Epithelial cell of proximal tubule (primary cell): ENCODE measurements around the gene C3orf20. TPM values are rescaled to one million over a fixed set of nuclear protein-coding genes. Genes with fewer than 3 reads are reported as not detected.

Source experiments
- DNase-seq: peaks from one replicate; pipeline ENCODE4 v3.0.0-alpha.2; 2011; ENCODE audit warnings: low read depth
- H3K4me3 ChIP-seq: 2 replicates; pipeline ENCODE4 v1.5.1; 2011; ENCODE audit warnings: low read depth, mild to moderate bottlenecking, low read length
- CTCF ChIP-seq: conservative IDR thresholded peaks from 2 replicates; pipeline ENCODE4 v1.5.1; 2012; ENCODE audit warnings: low read depth, mild to moderate bottlenecking, low read length
- total RNA-seq: library from RNA; depleted of rRNA; stranded (reverse); fragments of >200 nt; gene quantifications from 2 replicates; pipeline ENCODE4 v1.2.3, GENCODE V29; 2015

The C3orf20 gene
- total RNA-seq, 1 donor from 2014 or later: not detected

GRCh38 chr3:14631687-14632441 lies 43.1 kb upstream of the C3orf20 start:
- H3K4me3 ChIP-seq: no peak overlapping the region
- no peak for TF ChIP-seq CTCF
- no peak for DNase-seq

GRCh38 chr3:14632442-14632930 lies 42.5 kb upstream of the C3orf20 start:
- DNase-seq: no peak
- TF ChIP-seq CTCF: no peak
- no peak overlapping the region for H3K4me3 ChIP-seq

GRCh38 chr3:14633417-14633816 lies 41.5 kb upstream of the C3orf20 start:
- no peak for DNase-seq
- no peak for TF ChIP-seq CTCF
- no peak overlapping the region for H3K4me3 ChIP-seq

GRCh38 chr3:14633819-14634424 lies 41.0 kb upstream of the C3orf20 start:
- DNase-seq: no peak
- H3K4me3 ChIP-seq: no peak overlapping the region
- peak; percentile 89 for TF ChIP-seq CTCF

- no peak for DNase-seq
- no peak for TF ChIP-seq CTCF
- H3K4me3 ChIP-seq: no peak overlapping the region
Observed at GRCh38 chr3:14634763-14635400, 40.1 kb upstream of the C3orf20 start.

GRCh38 chr3:14636496-14637087 lies 38.3 kb upstream of the C3orf20 start:
- TF ChIP-seq CTCF: no peak
- H3K4me3 ChIP-seq: no peak overlapping the region
- no peak for DNase-seq
